ENCODE results near the gene PLA2G6. TPM values are rescaled to one million over a fixed set of nuclear protein-coding genes. Genes with fewer than 3 reads are reported as not detected.
A peak's percentile ranks its signal among the peaks of the same experiment; 100 is the strongest.

Gene PLA2G6
- total and polyA plus RNA-seq, 12 donors = 6.9 to 324 (median 72.6) TPM

- Histone ChIP-seq H3K4me1 (replicated peaks in 1 of 2) (no peaks in the 10 kb centered on the region), H3K9me3 (replicated peaks in 1 of 3) (no peaks in the 10 kb centered on the region), H3K36me3 (replicated peaks in 1 of 2) (peaks cover 0 to 7% of the 10 kb centered on the region in 2 donors), H3K27me3 (no peaks in the 10 kb centered on the region), H3K27ac (no peak overlapping the region), H3K4me3 (no peak overlapping the region)
- intact Hi-C loops (cut with DNase I) = no loop called here
- TF ChIP-seq CTCF (IDR thresholded peaks at IDR 0.05) = no peak
- no peak for TF ChIP-seq POLR2A (IDR thresholded peaks at IDR 0.05)
- 93 to 100% methylated on average over 4 of the region's 4 CpGs; no CpG with 5 or more reads in 2 of the 4 donors for WGBS, 4 donors
- DNase-seq = no peak
Measured at GRCh38 chr22:38133331-38133730, 48.3 kb downstream of the PLA2G6 start.

GRCh38 chr22:38132794-38133193 is 48.8 kb downstream of the PLA2G6 start:
- no peak overlapping the region for H3K4me3 ChIP-seq
- WGBS, 4 donors = 90 to 96% (median 96%) methylated on average over 2 to 28 of the region's 28 CpGs
- intact Hi-C loops (cut with DNase I) = no loop called here
- peak in 1 of 7 donors; percentile 0 for DNase-seq
- H3K36me3 ChIP-seq (replicated peaks in 1 of 2) = peaks cover 0 to 7% of the 10 kb centered on the region in 2 donors
- H3K27ac ChIP-seq = no peak overlapping the region
- no peaks in the 10 kb centered on the region for H3K27me3 ChIP-seq
- no peak for TF ChIP-seq POLR2A (IDR thresholded peaks at IDR 0.05)
- TF ChIP-seq CTCF (IDR thresholded peaks at IDR 0.05) = no peak
- no peaks in the 10 kb centered on the region for H3K4me1 ChIP-seq (replicated peaks in 1 of 2)
- no peaks in the 10 kb centered on the region for H3K9me3 ChIP-seq (replicated peaks in 1 of 3)

DNA sequence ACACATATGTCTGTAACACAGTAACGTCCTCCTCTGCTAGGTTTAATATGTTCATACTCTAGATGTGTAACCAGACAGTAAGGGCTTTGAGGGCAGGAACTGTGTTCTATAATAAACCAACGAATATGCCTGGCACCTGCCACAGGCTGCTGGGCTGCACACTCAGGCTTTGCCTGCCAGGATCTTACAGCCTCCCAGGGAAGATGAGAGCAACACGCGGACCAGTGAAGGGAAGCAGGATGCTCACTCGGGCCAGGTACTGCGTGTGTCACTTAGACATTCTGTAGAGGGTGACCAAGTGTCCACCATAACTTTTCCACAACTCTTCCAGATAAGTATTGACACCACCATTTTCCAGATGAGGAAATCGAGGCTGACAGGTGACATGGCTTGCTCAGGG is 49.5 kb downstream of the PLA2G6 start:
- DNase-seq = peak in 1 of 7 donors; percentile 3
- intact Hi-C loops (cut with DNase I) = no loop called here
- 85 to 91% (median 90%) methylated on average over 7 of the region's 7 CpGs for WGBS, 4 donors
- no peak overlapping the region for H3K4me3 ChIP-seq
- no peaks in the 10 kb centered on the region for H3K4me1 ChIP-seq (replicated peaks in 1 of 2)
- H3K27me3 ChIP-seq = no peaks in the 10 kb centered on the region
- H3K9me3 ChIP-seq (replicated peaks in 1 of 3) = no peaks in the 10 kb centered on the region
- peaks cover 0 to 7% of the 10 kb centered on the region in 2 donors for H3K36me3 ChIP-seq (replicated peaks in 1 of 2)
- TF ChIP-seq CTCF (IDR thresholded peaks at IDR 0.05) (no peak), POLR2A (IDR thresholded peaks at IDR 0.05) (no peak)
- peak overlapping the region in 2 of 5 donors; percentile 41 to 51 for H3K27ac ChIP-seq

DNA sequence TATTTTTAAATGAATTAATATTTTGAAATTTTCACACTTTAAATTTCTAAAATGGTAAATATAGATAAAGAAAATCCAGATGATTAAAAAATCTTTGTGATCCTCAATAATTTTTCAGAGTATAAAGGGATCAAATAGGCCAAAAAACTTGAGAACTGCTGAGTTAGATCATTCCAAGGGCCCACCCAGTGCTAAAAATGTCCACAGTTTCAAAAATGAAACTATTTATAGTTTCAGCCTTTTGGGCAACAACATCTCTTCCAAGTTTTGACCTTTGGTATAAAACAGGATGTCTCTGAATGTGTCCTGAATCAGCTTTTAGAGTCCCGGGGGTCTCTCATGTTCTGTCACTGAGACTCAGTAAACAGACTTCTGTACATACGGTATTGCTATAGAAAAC is 50.2 kb downstream of the PLA2G6 start:
- Histone ChIP-seq H3K4me1 (replicated peaks in 1 of 2) (no peaks in the 10 kb centered on the region), H3K36me3 (replicated peaks in 1 of 2) (peaks cover 0 to 7% of the 10 kb centered on the region in 2 donors)
- WGBS, 4 donors = 50 to 66% (median 55%) methylated on average over 2 of the region's 2 CpGs

More for the DNA sequence above, 50.2 kb downstream of the PLA2G6 start:
- peak in 1 of 7 donors; percentile 4 for DNase-seq
- no peaks in the 10 kb centered on the region for H3K9me3 ChIP-seq (replicated peaks in 1 of 3)
- H3K27me3 ChIP-seq = no peaks in the 10 kb centered on the region
- no peak for TF ChIP-seq POLR2A (IDR thresholded peaks at IDR 0.05)
- TF ChIP-seq CTCF (IDR thresholded peaks at IDR 0.05) = no peak
- intact Hi-C loops (cut with DNase I) = no loop called here
- H3K4me3 ChIP-seq = no peak overlapping the region
- peak overlapping the region in 2 of 5 donors; percentile 41 to 51 for H3K27ac ChIP-seq

All from adrenal gland (tissue), 12 donors.